ENCODE measurements around the gene TMEM52.

GRCh38 chr1:1891349-1892078, 27.6 kb downstream of the TMEM52 start:
- TF ChIP-seq BHLHE40 (IDR thresholded peaks at IDR 0.05; ENCODE audit: borderline replicate concordance): no peak
- no peak for TF ChIP-seq FOXK2 (IDR thresholded peaks at IDR 0.05)
- TF ChIP-seq NFRKB (IDR thresholded peaks at IDR 0.05): no peak
- no peak for TF ChIP-seq FOXM1 (IDR thresholded peaks at IDR 0.05; ENCODE audit: borderline replicate concordance)
- no peak for TF ChIP-seq SP1 (IDR thresholded peaks at IDR 0.05)

Measured in HEK293T (cell line).